Astrocyte of the cerebellum (primary cell): ENCODE data around the gene EIF3K.

Experiments used
- DNase-seq: peaks from one replicate; pipeline ENCODE4 v3.0.0-alpha.2; 2011; ENCODE audit warnings: low read depth
- H3K4me3 ChIP-seq: 2 replicates; pipeline ENCODE4 v1.5.1; 2011; ENCODE audit warnings: mild to moderate bottlenecking, low read depth, low read length, moderate library complexity
- CTCF ChIP-seq: IDR thresholded peaks from 2 replicates; pipeline ENCODE4 v1.5.1; 2012; ENCODE audit warnings: low read length, low read depth, moderate library complexity, mild to moderate bottlenecking; ENCODE audit errors: missing control alignments
- in situ Hi-C: cut with HindIII; loops from 2 replicates; pipeline ENCODE4 v1.10.0; 2017; ENCODE audit warnings: low sequenced_read_pairs

Gene EIF3K

GRCh38 chr19:38663156-38663651, 44.2 kb downstream of the EIF3K start:
- no peak for DNase-seq
- no peak for TF ChIP-seq CTCF
- in situ Hi-C loops = no loop called here
- no peak overlapping the region for H3K4me3 ChIP-seq

- no peak for DNase-seq
- in situ Hi-C loops = no loop called here
- no peak overlapping the region for H3K4me3 ChIP-seq
- TF ChIP-seq CTCF = no peak
Measured at GRCh38 chr19:38663957-38664502, 45.0 kb downstream of the EIF3K start.

GRCh38 chr19:38664503-38665211, 45.7 kb downstream of the EIF3K start:
- TF ChIP-seq CTCF = no peak
- no peak for DNase-seq
- in situ Hi-C loops = no loop called here
- no peak overlapping the region for H3K4me3 ChIP-seq

- DNase-seq = no peak
- H3K4me3 ChIP-seq = no peak overlapping the region
- no peak for TF ChIP-seq CTCF
- in situ Hi-C loops = no loop called here
Measured at GRCh38 chr19:38665219-38665931, 46.4 kb downstream of the EIF3K start.

GRCh38 chr19:38665950-38666662, 47.1 kb downstream of the EIF3K start:
- no peak for TF ChIP-seq CTCF
- in situ Hi-C loops = no loop called here
- DNase-seq = no peak
- H3K4me3 ChIP-seq = no peak overlapping the region
